ENCODE measurements around the gene FREM3.
A peak's percentile ranks its signal among the peaks of the same experiment; 100 is the strongest.

FREM3 gene

DNA sequence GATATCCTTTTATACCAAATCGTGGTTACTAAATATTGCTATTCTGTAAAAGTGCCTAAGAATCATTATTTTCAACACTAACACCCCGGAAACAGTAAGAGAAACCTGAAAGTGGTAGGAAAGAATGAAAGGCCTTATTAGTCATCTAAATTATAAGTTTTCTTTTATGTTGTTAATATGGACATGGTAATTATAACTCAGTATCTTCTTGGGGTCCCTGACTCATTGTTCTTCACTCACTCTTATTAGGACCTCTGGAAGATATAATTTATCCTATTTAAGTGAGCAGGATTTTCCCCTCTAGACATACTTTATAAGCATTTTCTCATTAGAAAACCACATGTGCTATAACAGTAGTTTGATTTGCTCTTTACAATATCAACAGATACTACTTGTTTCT is 136.0 kb downstream of the FREM3 start:
- H3K27me3 ChIP-seq (ENCODE audit: insufficient read depth, low read depth, severe bottlenecking): no peaks in the 10 kb centered on the region
- H3K36me3 ChIP-seq: no peaks in the 10 kb centered on the region
- no peak for DNase-seq
- peaks cover 2% of the 10 kb centered on the region for H3K9me3 ChIP-seq (ENCODE audit: severe bottlenecking)
- H3K4me3 ChIP-seq (ENCODE audit: low read depth, low read length): no peak overlapping the region
- TF ChIP-seq, protein P1, sequence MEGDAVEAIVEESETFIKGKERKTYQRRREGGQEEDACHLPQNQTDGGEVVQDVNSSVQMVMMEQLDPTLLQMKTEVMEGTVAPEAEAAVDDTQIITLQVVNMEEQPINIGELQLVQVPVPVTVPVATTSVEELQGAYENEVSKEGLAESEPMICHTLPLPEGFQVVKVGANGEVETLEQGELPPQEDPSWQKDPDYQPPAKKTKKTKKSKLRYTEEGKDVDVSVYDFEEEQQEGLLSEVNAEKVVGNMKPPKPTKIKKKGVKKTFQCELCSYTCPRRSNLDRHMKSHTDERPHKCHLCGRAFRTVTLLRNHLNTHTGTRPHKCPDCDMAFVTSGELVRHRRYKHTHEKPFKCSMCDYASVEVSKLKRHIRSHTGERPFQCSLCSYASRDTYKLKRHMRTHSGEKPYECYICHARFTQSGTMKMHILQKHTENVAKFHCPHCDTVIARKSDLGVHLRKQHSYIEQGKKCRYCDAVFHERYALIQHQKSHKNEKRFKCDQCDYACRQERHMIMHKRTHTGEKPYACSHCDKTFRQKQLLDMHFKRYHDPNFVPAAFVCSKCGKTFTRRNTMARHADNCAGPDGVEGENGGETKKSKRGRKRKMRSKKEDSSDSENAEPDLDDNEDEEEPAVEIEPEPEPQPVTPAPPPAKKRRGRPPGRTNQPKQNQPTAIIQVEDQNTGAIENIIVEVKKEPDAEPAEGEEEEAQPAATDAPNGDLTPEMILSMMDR (IDR thresholded peaks at IDR 0.05; ENCODE audit: low read depth, low read length): no peak
- H3K27ac ChIP-seq: no peak overlapping the region

DNA sequence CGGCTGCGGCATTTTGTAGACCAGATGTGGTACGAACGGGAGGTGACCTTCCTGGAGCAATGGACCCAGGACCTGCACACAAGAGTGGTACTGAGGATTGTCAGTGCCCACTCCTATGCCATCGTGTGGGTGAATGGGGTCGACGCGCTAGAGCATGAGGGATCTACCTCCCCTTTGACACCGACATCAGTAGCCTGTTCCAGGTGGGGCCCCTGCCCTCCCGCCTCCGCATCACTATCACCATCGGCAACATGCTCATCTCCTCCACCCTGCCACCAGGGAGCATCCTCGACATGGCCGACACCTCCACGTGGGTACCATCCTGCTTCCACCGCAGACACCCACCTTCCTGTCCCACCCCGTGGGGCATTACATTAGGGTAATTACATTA is 140.7 kb downstream of the FREM3 start:
- H3K4me3 ChIP-seq (ENCODE audit: low read depth, low read length): peak overlapping the region; percentile 55
- TF ChIP-seq, protein P1 (IDR thresholded peaks at IDR 0.05; ENCODE audit: low read depth, low read length): peak; percentile 49
- H3K36me3 ChIP-seq: peaks cover 5% of the 10 kb centered on the region
- peak overlapping the region; percentile 66 for H3K27ac ChIP-seq
- H3K27me3 ChIP-seq (ENCODE audit: insufficient read depth, low read depth, severe bottlenecking): no peaks in the 10 kb centered on the region
- H3K9me3 ChIP-seq (ENCODE audit: severe bottlenecking): no peaks in the 10 kb centered on the region
- DNase-seq: peak; percentile 56

DNA sequence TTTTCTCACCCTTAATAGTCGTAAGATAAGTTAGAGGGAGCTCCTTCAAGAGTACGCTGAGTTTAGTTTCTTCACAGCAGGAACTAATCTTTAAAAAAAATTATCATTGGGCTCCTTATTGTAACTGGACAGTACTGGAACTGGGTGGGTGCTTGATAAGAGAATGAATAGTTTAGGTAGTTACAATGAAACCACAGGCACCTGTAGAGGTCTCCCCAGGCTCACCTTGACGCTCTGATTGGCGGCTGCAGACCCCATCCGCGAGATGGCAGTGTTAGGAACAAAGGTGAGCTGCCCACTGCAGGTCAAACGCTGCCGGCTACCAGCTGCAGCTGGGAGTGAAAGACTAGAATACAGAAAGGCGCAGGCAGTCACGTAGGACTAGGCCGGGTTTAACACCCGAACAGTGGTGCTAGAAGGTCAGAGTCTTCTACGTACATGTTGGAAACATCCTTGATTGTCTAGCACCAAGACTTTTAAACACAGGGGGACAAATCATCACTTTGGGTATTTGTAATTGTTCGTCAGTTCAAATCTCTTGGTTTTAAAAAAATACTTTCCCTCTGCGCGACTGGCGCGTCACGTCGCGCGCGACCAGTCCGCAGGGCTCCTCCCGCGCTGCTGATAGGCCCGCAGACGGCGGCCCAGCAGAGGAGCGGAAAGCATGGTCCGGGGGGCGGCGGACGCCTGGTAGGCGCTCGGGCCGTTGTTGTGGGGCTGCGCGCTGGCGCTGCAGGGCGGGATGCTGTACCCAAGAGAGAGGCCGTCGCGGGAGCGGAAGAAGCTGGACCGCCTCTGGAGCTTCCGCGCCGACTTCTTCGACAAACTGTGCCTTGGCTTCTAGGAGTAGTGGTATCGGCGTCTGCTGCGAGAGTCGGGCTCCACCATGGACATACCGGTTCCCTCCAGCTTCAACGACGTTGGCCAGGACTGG is 141.4 kb downstream of the FREM3 start:
- DNase-seq: peak; percentile 95
- H3K36me3 ChIP-seq: peaks cover 12% of the 10 kb centered on the region
- H3K27me3 ChIP-seq (ENCODE audit: insufficient read depth, low read depth, severe bottlenecking): no peaks in the 10 kb centered on the region
- peak overlapping the region; percentile 55 for H3K4me3 ChIP-seq (ENCODE audit: low read depth, low read length)
- TF ChIP-seq, protein P1 (IDR thresholded peaks at IDR 0.05; ENCODE audit: low read depth, low read length): peak; percentile 95
- peak overlapping the region; percentile 66 for H3K27ac ChIP-seq
- H3K9me3 ChIP-seq (ENCODE audit: severe bottlenecking): no peaks in the 10 kb centered on the region

DNA sequence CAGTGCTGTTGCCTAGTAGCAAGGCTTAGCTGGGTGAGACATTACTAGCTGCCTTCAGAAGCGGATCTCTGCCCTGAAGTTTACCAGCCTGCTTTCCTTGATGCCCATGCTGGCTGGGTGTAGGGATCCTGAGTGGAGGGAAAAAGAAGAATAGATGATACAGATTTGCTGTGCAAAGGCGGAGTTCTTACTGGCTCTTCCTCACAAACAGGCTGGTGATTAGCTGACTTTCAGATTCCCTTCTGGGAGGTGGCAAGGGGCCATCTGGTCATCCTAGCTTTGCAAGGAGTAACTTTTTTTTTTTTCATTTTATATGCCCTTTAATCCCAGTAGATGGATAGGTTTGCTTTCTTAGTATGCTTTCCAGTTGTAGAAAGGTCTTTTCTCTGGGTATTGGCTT is 142.2 kb downstream of the FREM3 start:
- Histone ChIP-seq H3K9me3 (ENCODE audit: severe bottlenecking) (no peaks in the 10 kb centered on the region), H3K36me3 (peaks cover 18% of the 10 kb centered on the region), H3K27ac (no peak overlapping the region), H3K4me3 (ENCODE audit: low read depth, low read length) (peak overlapping the region; percentile 55; the same call in 1 of the 2 replicates), H3K27me3 (ENCODE audit: insufficient read depth, low read depth, severe bottlenecking) (no peaks in the 10 kb centered on the region)
- peak; percentile 57 for DNase-seq
- TF ChIP-seq, protein P1 (IDR thresholded peaks at IDR 0.05; ENCODE audit: low read depth, low read length): no peak

DNA sequence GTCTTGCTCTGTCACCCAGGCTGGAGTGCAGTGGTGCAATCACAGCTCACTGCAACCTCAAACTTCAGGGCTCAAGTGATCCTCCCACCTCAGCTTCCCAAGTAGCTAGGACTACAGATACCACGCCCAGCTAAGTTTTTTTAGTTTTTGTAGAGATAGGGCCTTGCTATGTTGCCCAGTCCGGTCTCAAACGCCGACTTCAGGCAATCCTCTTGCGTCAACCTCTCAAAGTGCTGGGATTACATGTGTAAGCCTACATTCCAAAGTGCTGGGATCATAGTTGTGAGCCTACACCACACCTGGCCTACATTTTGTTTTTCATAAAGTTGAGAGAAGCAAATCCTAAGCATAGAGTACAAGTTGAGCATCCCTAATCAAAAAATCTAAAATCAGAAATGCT is 144.8 kb downstream of the FREM3 start:
- no peak overlapping the region for H3K27ac ChIP-seq
- no peaks in the 10 kb centered on the region for H3K9me3 ChIP-seq (ENCODE audit: severe bottlenecking)
- H3K36me3 ChIP-seq: peaks cover 37% of the 10 kb centered on the region
- no peak for DNase-seq
- no peak overlapping the region for H3K4me3 ChIP-seq (ENCODE audit: low read depth, low read length)
- TF ChIP-seq, protein P1 (IDR thresholded peaks at IDR 0.05; ENCODE audit: low read depth, low read length): no peak
- no peaks in the 10 kb centered on the region for H3K27me3 ChIP-seq (ENCODE audit: insufficient read depth, low read depth, severe bottlenecking)
